Measurements from ENCODE around the gene THSD1.
"Not testable (repeated sequence)": the region's sequence is repeated elsewhere in the genome, so short reads cannot be mapped to it uniquely, and the experiment has no call there.

Gene THSD1

GRCh38 chr13:52387721-52388120 lies 18.3 kb downstream of the THSD1 start:
- H3K36me3 ChIP-seq (ENCODE audit: insufficient read depth, insufficient read length, low read length), result no peaks in the 10 kb centered on the region
- H3K4me1 ChIP-seq (ENCODE audit: insufficient read depth, insufficient read length), result no peaks in the 10 kb centered on the region
- H3K27me3 ChIP-seq (ENCODE audit: insufficient read depth, insufficient read length), result no peaks in the 10 kb centered on the region
- H3K9ac ChIP-seq (ENCODE audit: insufficient read length, low read depth), result no peak overlapping the region
- no peaks in the 10 kb centered on the region for H3K9me3 ChIP-seq (ENCODE audit: insufficient read depth, low read length)
- H3K4me3 ChIP-seq (ENCODE audit: insufficient read length, low read depth), result no peak overlapping the region
- DNase-seq (ENCODE audit: low read depth, low spot score), result no peak
- TF ChIP-seq SUZ12 (IDR thresholded peaks at IDR 0.05; ENCODE audit: extremely low read depth, insufficient read depth, insufficient read length), result no peak
- no peak for TF ChIP-seq ZNF274 (IDR thresholded peaks at IDR 0.05; ENCODE audit: low read depth, low read length)
- no peak for TF ChIP-seq YY1 (IDR thresholded peaks at IDR 0.05; ENCODE audit: insufficient read depth, insufficient read length)

- TF ChIP-seq YY1 (IDR thresholded peaks at IDR 0.05; ENCODE audit: insufficient read depth, insufficient read length) (no peak), SUZ12 (IDR thresholded peaks at IDR 0.05; ENCODE audit: extremely low read depth, insufficient read depth, insufficient read length) (no peak), ZNF274 (IDR thresholded peaks at IDR 0.05; ENCODE audit: low read depth, low read length) (no peak)
- no peaks in the 10 kb centered on the region for H3K27me3 ChIP-seq (ENCODE audit: insufficient read depth, insufficient read length)
Measured at GRCh38 chr13:52385870-52386269, 20.1 kb downstream of the THSD1 start.

GRCh38 chr13:52383366-52383765 lies 22.6 kb downstream of the THSD1 start:
- H3K36me3 ChIP-seq (ENCODE audit: insufficient read depth, insufficient read length, low read length), result no peaks in the 10 kb centered on the region
- no peaks in the 10 kb centered on the region for H3K4me1 ChIP-seq (ENCODE audit: insufficient read depth, insufficient read length)
- H3K4me3 ChIP-seq (ENCODE audit: insufficient read length, low read depth), result no peak overlapping the region
- no peak for DNase-seq (ENCODE audit: low read depth, low spot score)
- no peaks in the 10 kb centered on the region for H3K9me3 ChIP-seq (ENCODE audit: insufficient read depth, low read length)
- H3K9ac ChIP-seq (ENCODE audit: insufficient read length, low read depth), result no peak overlapping the region
- TF ChIP-seq SUZ12 (IDR thresholded peaks at IDR 0.05; ENCODE audit: extremely low read depth, insufficient read depth, insufficient read length) (no peak), ZNF274 (IDR thresholded peaks at IDR 0.05; ENCODE audit: low read depth, low read length) (no peak), YY1 (IDR thresholded peaks at IDR 0.05; ENCODE audit: insufficient read depth, insufficient read length) (no peak)
- no peaks in the 10 kb centered on the region for H3K27me3 ChIP-seq (ENCODE audit: insufficient read depth, insufficient read length)

More at GRCh38 chr13:52385870-52386269, 20.1 kb downstream of the THSD1 start:
- Histone ChIP-seq H3K36me3 (ENCODE audit: insufficient read depth, insufficient read length, low read length) (no peaks in the 10 kb centered on the region), H3K4me3 (ENCODE audit: insufficient read length, low read depth) (no peak overlapping the region), H3K4me1 (ENCODE audit: insufficient read depth, insufficient read length) (no peaks in the 10 kb centered on the region), H3K9ac (ENCODE audit: insufficient read length, low read depth) (no peak overlapping the region), H3K9me3 (ENCODE audit: insufficient read depth, low read length) (no peaks in the 10 kb centered on the region)
- DNase-seq (ENCODE audit: low read depth, low spot score), result no peak

GRCh38 chr13:52378312-52378711 lies 27.7 kb downstream of the THSD1 start:
- no peak for TF ChIP-seq ZNF274 (IDR thresholded peaks at IDR 0.05; ENCODE audit: low read depth, low read length)
- no peak for TF ChIP-seq SUZ12 (IDR thresholded peaks at IDR 0.05; ENCODE audit: extremely low read depth, insufficient read depth, insufficient read length)
- Histone ChIP-seq H3K4me3 (ENCODE audit: insufficient read length, low read depth) (no peak overlapping the region), H3K4me1 (ENCODE audit: insufficient read depth, insufficient read length) (no peaks in the 10 kb centered on the region), H3K36me3 (ENCODE audit: insufficient read depth, insufficient read length, low read length) (no peaks in the 10 kb centered on the region), H3K9me3 (ENCODE audit: insufficient read depth, low read length) (no peaks in the 10 kb centered on the region), H3K9ac (ENCODE audit: insufficient read length, low read depth) (no peak overlapping the region), H3K27me3 (ENCODE audit: insufficient read depth, insufficient read length) (no peaks in the 10 kb centered on the region)
- no peak for DNase-seq (ENCODE audit: low read depth, low spot score)

- Histone ChIP-seq H3K27me3 (ENCODE audit: insufficient read depth, insufficient read length) (no peaks in the 10 kb centered on the region), H3K9ac (ENCODE audit: insufficient read length, low read depth) (no peak overlapping the region), H3K4me3 (ENCODE audit: insufficient read length, low read depth) (no peak overlapping the region), H3K4me1 (ENCODE audit: insufficient read depth, insufficient read length) (no peaks in the 10 kb centered on the region), H3K36me3 (ENCODE audit: insufficient read depth, insufficient read length, low read length) (no peaks in the 10 kb centered on the region), H3K9me3 (ENCODE audit: insufficient read depth, low read length) (no peaks in the 10 kb centered on the region)
- DNase-seq (ENCODE audit: low read depth, low spot score), result no peak
- TF ChIP-seq ZNF274 (IDR thresholded peaks at IDR 0.05; ENCODE audit: low read depth, low read length) (no peak), YY1 (IDR thresholded peaks at IDR 0.05; ENCODE audit: insufficient read depth, insufficient read length) (no peak), SUZ12 (IDR thresholded peaks at IDR 0.05; ENCODE audit: extremely low read depth, insufficient read depth, insufficient read length) (no peak)
Measured at GRCh38 chr13:52377898-52378297, 28.1 kb downstream of the THSD1 start.

- no peaks in the 10 kb centered on the region for H3K36me3 ChIP-seq (ENCODE audit: insufficient read depth, insufficient read length, low read length)
- no peak for TF ChIP-seq YY1 (IDR thresholded peaks at IDR 0.05; ENCODE audit: insufficient read depth, insufficient read length)
- no peak for TF ChIP-seq ZNF274 (IDR thresholded peaks at IDR 0.05; ENCODE audit: low read depth, low read length)
- TF ChIP-seq SUZ12 (IDR thresholded peaks at IDR 0.05; ENCODE audit: extremely low read depth, insufficient read depth, insufficient read length), result no peak
- H3K4me1 ChIP-seq (ENCODE audit: insufficient read depth, insufficient read length), result no peaks in the 10 kb centered on the region
- H3K4me3 ChIP-seq (ENCODE audit: insufficient read length, low read depth), result no peak overlapping the region
- no peaks in the 10 kb centered on the region for H3K9me3 ChIP-seq (ENCODE audit: insufficient read depth, low read length)
- DNase-seq (ENCODE audit: low read depth, low spot score), result no peak
- H3K27me3 ChIP-seq (ENCODE audit: insufficient read depth, insufficient read length), result no peaks in the 10 kb centered on the region
- no peak overlapping the region for H3K9ac ChIP-seq (ENCODE audit: insufficient read length, low read depth)
Measured at GRCh38 chr13:52374873-52375411, 31.0 kb downstream of the THSD1 start.

- Histone ChIP-seq H3K27me3 (ENCODE audit: insufficient read depth, insufficient read length) (no peaks in the 10 kb centered on the region), H3K4me3 (ENCODE audit: insufficient read length, low read depth) (no peak overlapping the region), H3K9me3 (ENCODE audit: insufficient read depth, low read length) (no peaks in the 10 kb centered on the region), H3K4me1 (ENCODE audit: insufficient read depth, insufficient read length) (no peaks in the 10 kb centered on the region), H3K9ac (ENCODE audit: insufficient read length, low read depth) (no peak overlapping the region), H3K36me3 (ENCODE audit: insufficient read depth, insufficient read length, low read length) (no peaks in the 10 kb centered on the region)
- TF ChIP-seq YY1 (IDR thresholded peaks at IDR 0.05; ENCODE audit: insufficient read depth, insufficient read length) (no peak), SUZ12 (IDR thresholded peaks at IDR 0.05; ENCODE audit: extremely low read depth, insufficient read depth, insufficient read length) (no peak), ZNF274 (IDR thresholded peaks at IDR 0.05; ENCODE audit: low read depth, low read length) (no peak)
- DNase-seq (ENCODE audit: low read depth, low spot score), result no peak
Measured at GRCh38 chr13:52374389-52374788, 31.6 kb downstream of the THSD1 start.

- not testable (repeated sequence) for DNase-seq (ENCODE audit: low read depth, low spot score); H3K9ac ChIP-seq (ENCODE audit: insufficient read length, low read depth); H3K27me3 ChIP-seq (ENCODE audit: insufficient read depth, insufficient read length); H3K9me3 ChIP-seq (ENCODE audit: insufficient read depth, low read length); H3K36me3 ChIP-seq (ENCODE audit: insufficient read depth, insufficient read length, low read length); H3K4me3 ChIP-seq (ENCODE audit: insufficient read length, low read depth); H3K4me1 ChIP-seq (ENCODE audit: insufficient read depth, insufficient read length)
Measured at GRCh38 chr13:52373277-52373676, 32.7 kb downstream of the THSD1 start.

All from NT2/D1 (cell line).